HepG2 (cell line): ENCODE results near the gene ADARB1. TPM values are rescaled to one million over a fixed set of nuclear protein-coding genes. Genes with fewer than 3 reads are reported as not detected.
"Not testable (repeated sequence)": the region's sequence is repeated elsewhere in the genome, so short reads cannot be mapped to it uniquely, and the experiment has no call there.

Source experiments
- ATAC-seq: fragments of 200-7000 bp; cut with Tn5 transposase; 3 replicates; pipeline ENCODE4 v1.9.1; 2020; ENCODE audit warnings: mild to moderate bottlenecking, moderate library complexity
- BruUV-seq: library from RNA; stranded (reverse); fragments of 400-500 nt; replicated peaks from 2 replicates; lab custom pipeline; 2021; lab: Mats Ljungman, UMichigan
- CTCF ChIA-PET: fragments of 300-600 bp; formaldehyde crosslinking; extraction: SDS; loops from one replicate; lab custom pipeline; 2021; ENCODE audit warnings: low total read pairs, inconsistent platforms, low intra/inter-chr PET ratio; lab: Yijun Ruan, JAX
- POLR2A ChIA-PET: fragments of 350-600 bp; sonication (Branson Sonifier 250); formaldehyde crosslinking; loops from one replicate; lab custom pipeline; 2020; ENCODE audit warnings: antibody characterized with exemption, inconsistent platforms; lab: Yijun Ruan, JAX
- DNase-seq: peaks from one replicate; pipeline ENCODE4 v3.0.0-alpha.2; 2015; ENCODE audit warnings: low spot score
- FAIRE-seq: peaks from 3 replicates; lab custom pipeline; 2011; peaks lifted over from hg19 to GRCh38; lab: Jason Lieb, UNC
- H2AFZ ChIP-seq: one replicate; pipeline ENCODE4 v1.6.1; 2011; ENCODE audit warnings: low read length, inconsistent platforms
- H3K27ac ChIP-seq: fragments of 300-600 bp; 3 replicates; pipeline ENCODE4 v1.8.0; 2011; ENCODE audit warnings: mixed run types, mild to moderate bottlenecking, mixed read lengths, low read length, inconsistent platforms; ENCODE audit not compliant: insufficient read depth; ENCODE audit errors: extremely low read length
- H3K27me3 ChIP-seq, 2 experiments: fragments of 200-600 bp in 1 of 2; 2 replicates in 1 of 2; 3 replicates in 1 of 2; pipeline versions ENCODE4 v1.6.0 to v1.8.0; 2011; ENCODE audit warnings: low read length in 2 of 2, mild to moderate bottlenecking in 2 of 2, moderate library complexity in 2 of 2, inconsistent platforms in 1 of 2; ENCODE audit not compliant: insufficient read depth in 2 of 2, control insufficient read depth in 1 of 2
- H3K36me3 ChIP-seq, 2 experiments: fragments of 200-600 bp in 1 of 2; replicated peaks in 1 of 2; 2 replicates in 1 of 2; 3 replicates in 1 of 2; pipeline versions ENCODE4 v1.5.1 to v1.8.0; 2011; ENCODE audit warnings: low read length in 2 of 2, inconsistent platforms in 1 of 2; ENCODE audit not compliant: insufficient read depth in 2 of 2, control insufficient read depth in 1 of 2
- H3K4me1 ChIP-seq: 2 replicates; pipeline ENCODE4 v1.5.1; 2012; ENCODE audit warnings: low read length, inconsistent platforms; ENCODE audit not compliant: insufficient read depth
- H3K4me2 ChIP-seq: 2 replicates; pipeline ENCODE4 v1.6.0; 2011; ENCODE audit warnings: low read depth, low read length, inconsistent platforms
- H3K4me3 ChIP-seq, 3 experiments: fragments of 200-600 bp in 1 of 3; sonication (generic), shearing (Covaris generic) in 1 of 3; replicated peaks in 1 of 3; 2 replicates each; pipeline ENCODE4 v1.5.1; 2011 to 2016; ENCODE audit warnings: low read length in 3 of 3, inconsistent platforms in 2 of 3, low read depth in 2 of 3, mild to moderate bottlenecking in 2 of 3, control low read depth in 1 of 3, mixed read lengths in 1 of 3; ENCODE audit not compliant: insufficient read depth in 1 of 3
- H3K79me2 ChIP-seq: one replicate; pipeline ENCODE4 v1.6.1; 2011; ENCODE audit warnings: low read length, inconsistent platforms; ENCODE audit not compliant: insufficient read depth
- H3K9ac ChIP-seq: 2 replicates; pipeline ENCODE4 v1.6.0; 2011; ENCODE audit warnings: mild to moderate bottlenecking, low read depth, low read length, inconsistent platforms; ENCODE audit not compliant: insufficient read depth
- H3K9me3 ChIP-seq: 2 replicates; pipeline ENCODE4 v1.5.1; 2012; ENCODE audit warnings: mild to moderate bottlenecking, low read length
- H4K20me1 ChIP-seq: 2 replicates; pipeline ENCODE4 v1.6.0; 2011; ENCODE audit warnings: inconsistent platforms, mild to moderate bottlenecking, low read length, moderate library complexity; ENCODE audit not compliant: insufficient read depth
- CREB1 ChIP-seq, 2 experiments: fragments of 450-650 bp in 1 of 2; IDR thresholded peaks; 2 replicates each; pipeline ENCODE4 v1.6.1; 2016 to 2017; ENCODE audit warnings: control low read depth in 1 of 2, mild to moderate bottlenecking in 1 of 2, missing compliant biosample characterization in 1 of 2, missing genetic modification characterization in 1 of 2
- NCOR1 ChIP-seq: fragments of 200-600 bp; sonication (generic); IDR thresholded peaks from 2 replicates; pipeline ENCODE4 v1.7.0; 2017; ENCODE audit warnings: antibody characterized with exemption, low read length, borderline replicate concordance
- PCBP2 ChIP-seq: fragments of 200-400 bp; formaldehyde crosslinking; optimal IDR thresholded peaks from 2 replicates; pipeline ENCODE3; 2018; ENCODE audit warnings: low read length, low read depth; ENCODE audit not compliant: poor library complexity, severe bottlenecking
- YY1 ChIP-seq: IDR thresholded peaks from 2 replicates; pipeline ENCODE4 v1.6.1; 2011; ENCODE audit warnings: low read length, low read depth, moderate library complexity, mild to moderate bottlenecking; ENCODE audit not compliant: insufficient read depth, insufficient replicate concordance
- ZFX ChIP-seq: sonication (generic); formaldehyde crosslinking; IDR thresholded peaks from 2 replicates; pipeline ENCODE4 v1.4.0; 2020; ENCODE audit warnings: mild to moderate bottlenecking, low read depth, missing genetic modification reagents, moderate library complexity
- ZFY ChIP-seq: sonication (generic); formaldehyde crosslinking; IDR thresholded peaks from 2 replicates; pipeline ENCODE4 v1.4.0; 2020; ENCODE audit warnings: missing genetic modification reagents
- ZNF878 ChIP-seq: sonication (generic); formaldehyde crosslinking; IDR thresholded peaks from 2 replicates; pipeline ENCODE4 v1.8.1; 2023; ENCODE audit warnings: mild to moderate bottlenecking, missing genetic modification reagents, moderate library complexity
- WGBS: methylation state at CpG from one replicate; pipeline ENCODE4 v1.1.6; 2017; ENCODE audit warnings: low lambda C conversion rate; 5-methylcytosine and 5-hydroxymethylcytosine counted together
- in situ Hi-C: cut with HindIII; loops from 2 replicates; pipeline ENCODE4 v1.10.0; 2017; ENCODE audit warnings: low pct_unique_long_range_greater_than_20kb; ENCODE audit not compliant: extremely low pct_ligation_motif_present
- intact Hi-C: fragments of 100-400 bp; cut with micrococcal nuclease; formaldehyde crosslinking; loops from one replicate; pipeline ENCODE4 v1.10.0; 2022; ENCODE audit not compliant: unreplicated experiment
- polyA plus RNA-seq, 8 experiments: library from polyadenylated mRNA; depleted of rRNA in 3 of 8; stranded (reverse) in 7 of 8; unstranded in 1 of 8; fragments of >200 nt; fragmentation: Illumina TruSeq in 4 of 8; extraction: Trizol in 4 of 8; gene quantifications; 2 replicates each; pipeline versions ENCODE4 v1.2.1 to v1.2.3, GENCODE V29; 2011 to 2016; ENCODE audit warnings: low read depth in 4 of 8, missing spikeins in 1 of 8, mixed read lengths in 1 of 8; ENCODE audit not compliant: insufficient read depth in 1 of 8
- total RNA-seq, 5 experiments: library from RNA; depleted of rRNA; stranded (reverse); fragments of >200 nt; fragmentation: Illumina TruSeq; extraction: Trizol; gene quantifications; 2 replicates each; pipeline ENCODE4 v1.2.3, GENCODE V29; 2016; ENCODE audit warnings: low read depth in 1 of 5
- TF ChIP-seq, protein P1 (sequence below): sonication (generic); formaldehyde crosslinking; IDR thresholded peaks from 2 replicates; pipeline ENCODE4 v1.8.0; 2022; ENCODE audit warnings: low read depth, missing genetic modification reagents

The ADARB1 gene
- total and polyA plus RNA-seq, 2 of the 13 experiments (the other 11 are each of a cell fraction or from before 2014, with no cell fraction given), result 6.6 to 10.0 TPM

GRCh38 chr21:45138199-45139002, 64.0 kb downstream of the ADARB1 start (continued):
- TF ChIP-seq, protein P1, sequence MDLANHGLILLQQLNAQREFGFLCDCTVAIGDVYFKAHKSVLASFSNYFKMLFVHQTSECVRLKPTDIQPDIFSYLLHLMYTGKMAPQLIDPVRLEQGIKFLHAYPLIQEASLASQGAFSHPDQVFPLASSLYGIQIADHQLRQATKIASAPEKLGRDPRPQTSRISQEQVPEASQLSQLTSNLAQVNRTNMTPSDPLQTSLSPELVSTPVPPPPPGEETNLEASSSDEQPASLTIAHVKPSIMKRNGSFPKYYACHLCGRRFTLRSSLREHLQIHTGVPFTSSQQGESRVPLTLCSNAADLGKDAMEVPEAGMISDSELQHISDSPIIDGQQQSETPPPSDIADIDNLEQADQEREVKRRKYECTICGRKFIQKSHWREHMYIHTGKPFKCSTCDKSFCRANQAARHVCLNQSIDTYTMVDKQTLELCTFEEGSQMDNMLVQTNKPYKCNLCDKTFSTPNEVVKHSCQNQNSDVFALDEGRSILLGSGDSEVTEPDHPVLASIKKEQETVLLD (CRISPR knock-in tag), result no peak
- TF ChIP-seq CREB1 (IDR thresholded peaks at IDR 0.05), result peak; percentile 21; the same call in 1 of the 2 replicates
- TF ChIP-seq CREB1 (CRISPR knock-in tag; IDR thresholded peaks at IDR 0.05), result no peak
- no peak for TF ChIP-seq ZNF878 (CRISPR knock-in tag)
- TF ChIP-seq ZFX (CRISPR knock-in tag), result peak; percentile 31; the same call in 1 of the 2 replicates
- TF ChIP-seq ZFY (CRISPR knock-in tag), result peak; percentile 43; the same call in 1 of the 2 replicates
- TF ChIP-seq YY1, result peak; percentile 8
- TF ChIP-seq PCBP2, result no peak
- no peak for TF ChIP-seq NCOR1
- TF ChIP-seq, all 625 proteins: peak for 13

DNA sequence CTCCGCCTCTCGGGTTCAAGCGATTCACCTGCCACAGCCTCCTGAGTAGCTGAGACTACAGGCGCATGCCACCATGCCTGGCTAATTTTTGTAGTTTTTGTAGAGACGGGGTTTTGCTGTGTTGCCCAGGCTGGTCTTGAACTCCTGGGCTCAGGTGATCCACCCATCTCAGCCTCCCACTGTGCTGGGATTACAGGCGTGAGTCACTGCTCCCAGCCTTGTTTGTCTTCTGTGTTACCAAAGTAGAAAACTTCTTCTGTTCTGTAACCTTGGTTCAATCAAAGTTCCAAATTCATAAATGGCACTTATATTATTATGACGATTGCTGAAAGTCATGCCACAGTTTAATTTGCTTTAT, 64.6 kb downstream of the ADARB1 start:
- ATAC-seq, H3K4me3 ChIP-seq, FAIRE-seq, POLR2A ChIA-PET, H3K36me3 ChIP-seq, H3K9me3 ChIP-seq, H2AFZ ChIP-seq, H3K4me2 ChIP-seq, H3K27ac ChIP-seq, BruUV-seq, H3K79me2 ChIP-seq, H3K27me3 ChIP-seq, H4K20me1 ChIP-seq, H3K9ac ChIP-seq, intact Hi-C loops, DNase-seq: not testable (repeated sequence)
- in situ Hi-C loops, result loop anchor here (5.0 kb wide), 1 partner anchor 192 kb away; no protein-coding TSS in a partner anchor
- H3K4me1 ChIP-seq, result peaks cover 12% of the 10 kb centered on the region
- 98% methylated on average over 7 of the region's 7 CpGs for WGBS
- CTCF ChIA-PET, result interaction anchor here (1.3 kb wide), 1 partner anchor 189 kb away, joined by 7 read pairs; no protein-coding TSS in a partner anchor
